HEK293 (cell line): Measurements from ENCODE around the gene CNIH1.

ENCODE experiments used
- CTCF ChIA-PET: fragments of 350-600 bp; formaldehyde crosslinking; extraction: SDS; loops from one replicate; lab custom pipeline; 2021; ENCODE audit warnings: antibody characterized with exemption; lab: Yijun Ruan, JAX
- POLR2A ChIA-PET: fragments of 300-600 bp; formaldehyde crosslinking; extraction: SDS; loops from one replicate; lab custom pipeline; 2020; ENCODE audit warnings: antibody characterized with exemption, inconsistent platforms; lab: Yijun Ruan, JAX
- H3K27ac ChIP-seq: fragments of 200-500 bp; sonication (Bioruptor generic); 2 replicates; pipeline ENCODE4 v1.5.1; 2014; ENCODE audit warnings: low read depth, low read length, control low read depth, inconsistent platforms; ENCODE audit errors: extremely low read depth
- H3K36me3 ChIP-seq, 2 experiments: fragments of 200-500 bp in 1 of 2; sonication (Bioruptor generic) in 1 of 2; 1 replicate in 1 of 2; 2 replicates in 1 of 2; pipeline ENCODE4 v1.5.1; 2014 to 2017; ENCODE audit warnings: inconsistent platforms in 2 of 2, low read length in 2 of 2; ENCODE audit not compliant: control insufficient read depth in 2 of 2, insufficient read depth in 1 of 2
- H3K4me1 ChIP-seq: fragments of 200-500 bp; sonication (Bioruptor generic); 2 replicates; pipeline ENCODE4 v1.5.1; 2014; ENCODE audit warnings: mild to moderate bottlenecking, low read length, inconsistent platforms; ENCODE audit not compliant: control insufficient read depth, insufficient read depth
- H3K4me3 ChIP-seq: 2 replicates; pipeline ENCODE4 v1.5.1; 2011; ENCODE audit warnings: low read depth, mild to moderate bottlenecking, control low read depth, low read length, moderate library complexity
- H3K9me3 ChIP-seq: fragments of 200-500 bp; sonication (Bioruptor generic); 2 replicates; pipeline ENCODE4 v1.5.1; 2014; ENCODE audit warnings: low read depth, low read length, inconsistent platforms; ENCODE audit not compliant: control insufficient read depth, insufficient read depth
- FEZF1 ChIP-seq: fragments of 450-650 bp; formaldehyde crosslinking; IDR thresholded peaks from 2 replicates; pipeline ENCODE4 v1.5.1; 2016; ENCODE audit warnings: missing biosample characterization, missing genetic modification characterization
- GLIS1 ChIP-seq: fragments of 450-650 bp; formaldehyde crosslinking; IDR thresholded peaks from 2 replicates; pipeline ENCODE4 v1.5.1; 2016; ENCODE audit warnings: missing biosample characterization, missing genetic modification characterization
- PRDM4 ChIP-seq: fragments of 450-650 bp; formaldehyde crosslinking; IDR thresholded peaks from 2 replicates; pipeline ENCODE4 v1.5.1; 2017; ENCODE audit warnings: missing biosample characterization, missing genetic modification characterization
- RBAK ChIP-seq: fragments of 450-650 bp; formaldehyde crosslinking; IDR thresholded peaks from 2 replicates; pipeline ENCODE4 v1.5.1; 2016; ENCODE audit warnings: missing biosample characterization, missing genetic modification characterization
- SALL2 ChIP-seq: fragments of 450-650 bp; formaldehyde crosslinking; IDR thresholded peaks from 2 replicates; pipeline ENCODE4 v1.5.0; 2017; ENCODE audit warnings: missing biosample characterization, mild to moderate bottlenecking, missing genetic modification characterization, borderline replicate concordance
- SCRT2 ChIP-seq: fragments of 450-650 bp; formaldehyde crosslinking; IDR thresholded peaks from 2 replicates; pipeline ENCODE4 v1.5.1; 2016; ENCODE audit warnings: missing biosample characterization, missing genetic modification characterization
- SP3 ChIP-seq: fragments of 450-650 bp; formaldehyde crosslinking; IDR thresholded peaks from 2 replicates; pipeline ENCODE4 v1.5.1; 2016; ENCODE audit warnings: missing biosample characterization, missing genetic modification characterization
- ZNF114 ChIP-seq: fragments of 450-650 bp; formaldehyde crosslinking; IDR thresholded peaks from 2 replicates; pipeline ENCODE4 v1.5.0; 2017; ENCODE audit warnings: missing biosample characterization, missing genetic modification characterization
- ZNF157 ChIP-seq: fragments of 450-650 bp; formaldehyde crosslinking; IDR thresholded peaks from 2 replicates; pipeline ENCODE4 v1.5.1; 2016; ENCODE audit warnings: missing biosample characterization, missing genetic modification characterization
- ZNF26 ChIP-seq: fragments of 450-650 bp; formaldehyde crosslinking; IDR thresholded peaks from 2 replicates; pipeline ENCODE4 v1.5.1; 2016; ENCODE audit warnings: missing biosample characterization, missing genetic modification characterization
- ZNF266 ChIP-seq: fragments of 450-650 bp; formaldehyde crosslinking; IDR thresholded peaks from 2 replicates; pipeline ENCODE4 v1.5.1; 2016; ENCODE audit warnings: missing biosample characterization, missing genetic modification characterization, low read depth
- ZNF292 ChIP-seq: fragments of 450-650 bp; formaldehyde crosslinking; IDR thresholded peaks from 2 replicates; pipeline ENCODE4 v1.5.1; 2016; ENCODE audit warnings: low read depth, missing biosample characterization, missing genetic modification characterization, borderline replicate concordance
- ZNF398 ChIP-seq: fragments of 450-650 bp; formaldehyde crosslinking; IDR thresholded peaks from 2 replicates; pipeline ENCODE4 v1.5.1; 2017; ENCODE audit warnings: missing biosample characterization, missing genetic modification characterization
- ZNF561 ChIP-seq: fragments of 450-650 bp; IDR thresholded peaks from 2 replicates; pipeline ENCODE4 v1.5.1; 2018; ENCODE audit warnings: missing biosample characterization, missing genetic modification characterization, borderline replicate concordance
- ZNF580 ChIP-seq: fragments of 450-650 bp; formaldehyde crosslinking; IDR thresholded peaks from 2 replicates; pipeline ENCODE4 v1.5.1; 2016; ENCODE audit warnings: missing biosample characterization, missing genetic modification characterization
- ZNF596 ChIP-seq: fragments of 450-650 bp; IDR thresholded peaks from 2 replicates; pipeline ENCODE4 v1.5.0; 2018; ENCODE audit warnings: missing biosample characterization, mild to moderate bottlenecking, missing genetic modification characterization, moderate library complexity
- ZNF785 ChIP-seq: fragments of 450-650 bp; formaldehyde crosslinking; IDR thresholded peaks from 2 replicates; pipeline ENCODE4 v1.5.1; 2016; ENCODE audit warnings: missing biosample characterization, missing genetic modification characterization
- ZSCAN30 ChIP-seq: fragments of 450-650 bp; IDR thresholded peaks from 2 replicates; pipeline ENCODE4 v1.5.1; 2018; ENCODE audit warnings: missing biosample characterization, mild to moderate bottlenecking, missing genetic modification characterization, moderate library complexity
- ZXDB ChIP-seq: fragments of 450-650 bp; formaldehyde crosslinking; IDR thresholded peaks from 2 replicates; pipeline ENCODE4 v1.5.1; 2016; ENCODE audit warnings: missing biosample characterization, missing genetic modification characterization
- TF ChIP-seq, protein P1 (sequence below): fragments of 450-650 bp; formaldehyde crosslinking; IDR thresholded peaks from 2 replicates; pipeline ENCODE4 v1.5.1; 2016; ENCODE audit warnings: missing biosample characterization, missing genetic modification characterization

CNIH1 gene

GRCh38 chr14:54453252-54453651 is 12.1 kb upstream of the CNIH1 start (continued):
- TF ChIP-seq ZNF785 (tag by site-specific recombination): no peak
- TF ChIP-seq, protein P1, sequence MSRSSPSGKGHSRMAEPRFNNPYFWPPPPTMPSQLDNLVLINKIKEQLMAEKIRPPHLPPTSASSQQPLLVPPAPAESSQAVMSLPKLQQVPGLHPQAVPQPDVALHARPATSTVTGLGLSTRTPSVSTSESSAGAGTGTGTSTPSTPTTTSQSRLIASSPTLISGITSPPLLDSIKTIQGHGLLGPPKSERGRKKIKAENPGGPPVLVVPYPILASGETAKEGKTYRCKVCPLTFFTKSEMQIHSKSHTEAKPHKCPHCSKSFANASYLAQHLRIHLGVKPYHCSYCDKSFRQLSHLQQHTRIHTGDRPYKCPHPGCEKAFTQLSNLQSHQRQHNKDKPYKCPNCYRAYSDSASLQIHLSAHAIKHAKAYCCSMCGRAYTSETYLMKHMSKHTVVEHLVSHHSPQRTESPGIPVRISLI (tag by site-specific recombination): no peak
- TF ChIP-seq ZNF561 (tag by site-specific recombination): no peak
- no peak for TF ChIP-seq ZNF157 (tag by site-specific recombination)
- no peak for TF ChIP-seq ZXDB
- no peak for TF ChIP-seq RBAK (tag by site-specific recombination)
- no peak for TF ChIP-seq ZNF292
- TF ChIP-seq ZNF114: no peak
- TF ChIP-seq SCRT2 (tag by site-specific recombination): no peak

DNA sequence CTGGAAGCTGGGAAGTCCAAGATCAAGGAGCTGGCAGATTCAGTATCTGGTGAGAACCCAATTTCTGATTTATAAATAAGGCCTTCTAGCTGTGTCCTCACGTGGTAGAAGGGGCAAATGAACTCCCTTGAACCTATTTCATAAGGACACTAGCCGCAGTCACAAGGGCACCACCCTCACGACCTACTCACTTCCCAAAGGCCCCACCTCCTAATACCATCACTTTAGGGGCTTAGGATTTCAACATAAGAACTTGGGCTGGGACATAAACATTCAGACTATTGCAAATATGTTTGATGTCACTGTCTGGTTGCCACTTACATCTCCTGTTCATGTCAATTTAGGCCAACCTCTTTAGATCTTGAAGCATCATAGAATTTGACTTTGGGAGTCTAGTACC is 10.8 kb upstream of the CNIH1 start:
- ChIA-PET POLR2A (interaction anchor here (0.7 kb wide), 1 partner anchor 11 kb away, joined by 3 read pairs; no protein-coding TSS in a partner anchor), CTCF (interaction anchor here (0.6 kb wide), 2 partner anchors 56 to 84 kb away, joined by 3 read pairs; no protein-coding TSS in a partner anchor)
- TF ChIP-seq FEZF1 (tag by site-specific recombination): no peak
- Histone ChIP-seq H3K4me1 (no peaks in the 10 kb centered on the region), H3K4me3 (no peak overlapping the region), H3K9me3 (no peaks in the 10 kb centered on the region), H3K27ac (no peak overlapping the region), H3K36me3 (no peaks in the 10 kb centered on the region; a peak in 1 of 3 replicates)

GRCh38 chr14:54451121-54451601 is 10.0 kb upstream of the CNIH1 start:
- ChIA-PET POLR2A (no interaction called here), CTCF (interaction anchor here (1.5 kb wide), 1 partner anchor 9 kb away, joined by 4 read pairs; no protein-coding TSS in a partner anchor)
- Histone ChIP-seq H3K9me3 (no peaks in the 10 kb centered on the region), H3K27ac (no peak overlapping the region), H3K36me3 (no peaks in the 10 kb centered on the region; a peak in 1 of 3 replicates), H3K4me3 (no peak overlapping the region), H3K4me1 (0 out of 2 replicates have a peak, but pooled peaks cover 2% of the 10 kb centered on the region)
- TF ChIP-seq PRDM4 (tag by site-specific recombination): no peak
- TF ChIP-seq ZSCAN30 (tag by site-specific recombination): no peak
- no peak for TF ChIP-seq ZNF266 (tag by site-specific recombination)

GRCh38 chr14:54450535-54450934 is 9.4 kb upstream of the CNIH1 start:
- H3K27ac ChIP-seq: no peak overlapping the region
- CTCF ChIA-PET: interaction anchor here (0.6 to 1.5 kb wide), 2 partner anchors 9 to 407 kb away, joined by 4 read pairs; no protein-coding TSS in a partner anchor

More at GRCh38 chr14:54450535-54450934, 9.4 kb upstream of the CNIH1 start:
- POLR2A ChIA-PET: no interaction called here
- no peaks in the 10 kb centered on the region; a peak in 1 of 3 replicates for H3K36me3 ChIP-seq
- TF ChIP-seq SP3: no peak
- no peak for TF ChIP-seq SALL2 (tag by site-specific recombination)
- no peak for TF ChIP-seq ZNF26 (tag by site-specific recombination)
- TF ChIP-seq ZNF580: no peak
- no peak for TF ChIP-seq ZNF398 (tag by site-specific recombination)
- TF ChIP-seq ZNF596: no peak
- no peak for TF ChIP-seq GLIS1 (tag by site-specific recombination)
- H3K4me1 ChIP-seq: 0 out of 2 replicates have a peak, but pooled peaks cover 2% of the 10 kb centered on the region
- no peaks in the 10 kb centered on the region for H3K9me3 ChIP-seq
- H3K4me3 ChIP-seq: no peak overlapping the region
